DOHH2 (cell line): Measurements from ENCODE around the gene MOV10.

Experiments
- H3F3A ChIP-seq: fragments of 200-600 bp; sonication (generic), shearing (Covaris generic); 2 replicates; pipeline ENCODE4 v1.6.0; 2016; ENCODE audit warnings: antibody characterized with exemption, mild to moderate bottlenecking; ENCODE audit not compliant: control insufficient read depth, insufficient read depth
- H3K27ac ChIP-seq: fragments of 200-600 bp; sonication (generic); 2 replicates; pipeline ENCODE4 v1.5.1; 2014; ENCODE audit warnings: low read depth, mild to moderate bottlenecking, low read length, moderate library complexity
- H3K27me3 ChIP-seq: fragments of 200-600 bp; sonication (generic); 2 replicates; pipeline ENCODE4 v1.6.1; 2014; ENCODE audit warnings: mild to moderate bottlenecking, low read length, mixed read lengths; ENCODE audit not compliant: control insufficient read depth
- H3K36me3 ChIP-seq: fragments of 200-600 bp; sonication (generic); 2 replicates; pipeline ENCODE4 v1.6.1; 2014; ENCODE audit warnings: mild to moderate bottlenecking, low read length, moderate library complexity, mixed read lengths; ENCODE audit not compliant: control insufficient read depth
- H3K4me1 ChIP-seq: fragments of 200-600 bp; sonication (generic); 2 replicates; pipeline ENCODE4 v1.6.1; 2014; ENCODE audit warnings: mild to moderate bottlenecking, low read length, mixed read lengths; ENCODE audit not compliant: control insufficient read depth
- H3K4me2 ChIP-seq: fragments of 200-600 bp; sonication (generic); 2 replicates; pipeline ENCODE4 v1.6.0; 2014; ENCODE audit warnings: mild to moderate bottlenecking, low read length, moderate library complexity
- H3K4me3 ChIP-seq: fragments of 200-600 bp; sonication (generic); 2 replicates; pipeline ENCODE4 v1.5.1; 2014; ENCODE audit warnings: mild to moderate bottlenecking, low read length, mixed read lengths
- H3K79me2 ChIP-seq: fragments of 200-600 bp; sonication (generic); 2 replicates; pipeline ENCODE4 v1.6.1; 2014; ENCODE audit warnings: mild to moderate bottlenecking, low read length, mixed read lengths; ENCODE audit not compliant: control insufficient read depth
- H3K9me2 ChIP-seq: fragments of 200-600 bp; sonication (generic); replicated peaks from 2 replicates; pipeline ENCODE4 v1.6.1; 2014; ENCODE audit warnings: mild to moderate bottlenecking, low read length, mixed read lengths; ENCODE audit not compliant: control insufficient read depth
- H3K9me3 ChIP-seq: fragments of 200-600 bp; sonication (generic); 2 replicates; pipeline ENCODE4 v1.6.1; 2014; ENCODE audit warnings: antibody characterized with exemption, low read length, mixed read lengths; ENCODE audit not compliant: control insufficient read depth, insufficient read depth
- H4K20me1 ChIP-seq: fragments of 200-600 bp; sonication (generic); 2 replicates; pipeline ENCODE4 v1.6.0; 2014; ENCODE audit warnings: low read depth, mild to moderate bottlenecking, antibody characterized with exemption, low read length, moderate library complexity; ENCODE audit not compliant: control insufficient read depth, insufficient read depth
- CTCF ChIP-seq: fragments of 200-600 bp; sonication (generic); IDR thresholded peaks from one replicate; pipeline ENCODE4 v1.5.1; 2014; ENCODE audit warnings: antibody characterized with exemption, mild to moderate bottlenecking, low read depth, low read length; ENCODE audit not compliant: poor library complexity, severe bottlenecking
- EZH2phosphoT487 ChIP-seq: fragments of 200-600 bp; sonication (generic); IDR thresholded peaks from 2 replicates; pipeline ENCODE4 v1.6.1; 2017; ENCODE audit warnings: borderline replicate concordance, mild to moderate bottlenecking, antibody characterized with exemption, low read length, moderate library complexity, mixed read lengths

Gene MOV10

GRCh38 chr1:112707221-112708001 is 33.0 kb downstream of the MOV10 start:
- Histone ChIP-seq H3K4me1 (peaks cover 43% of the 10 kb centered on the region), H3K79me2 (no peaks in the 10 kb centered on the region), H3K27me3 (peaks cover 7% of the 10 kb centered on the region), H3K9me2 (no peaks in the 10 kb centered on the region), H3K4me3 (peak overlapping the region; percentile 72), H3K9me3 (no peaks in the 10 kb centered on the region), H3K4me2 (peak overlapping the region; percentile 75), H3K27ac (no peak overlapping the region), H3K36me3 (no peaks in the 10 kb centered on the region), H3F3A (0 out of 2 replicates have a peak, but pooled peaks cover 4% of the 10 kb centered on the region), H4K20me1 (no peaks in the 10 kb centered on the region)
- TF ChIP-seq CTCF (peak; percentile 80), EZH2phosphoT487 (no peak)

GRCh38 chr1:112708002-112708448 is 33.6 kb downstream of the MOV10 start:
- Histone ChIP-seq H3K36me3 (no peaks in the 10 kb centered on the region), H3K9me2 (no peaks in the 10 kb centered on the region), H3F3A (0 out of 2 replicates have a peak, but pooled peaks cover 4% of the 10 kb centered on the region), H3K27ac (no peak overlapping the region), H4K20me1 (no peaks in the 10 kb centered on the region), H3K4me2 (peak overlapping the region; percentile 75), H3K4me1 (peaks cover 43% of the 10 kb centered on the region), H3K27me3 (peaks cover 7% of the 10 kb centered on the region), H3K4me3 (no peak overlapping the region), H3K79me2 (no peaks in the 10 kb centered on the region), H3K9me3 (no peaks in the 10 kb centered on the region)
- no peak for TF ChIP-seq CTCF
- no peak for TF ChIP-seq EZH2phosphoT487

GRCh38 chr1:112708489-112708888 is 34.0 kb downstream of the MOV10 start:
- Histone ChIP-seq H3K4me1 (peaks cover 45% of the 10 kb centered on the region), H3K79me2 (no peaks in the 10 kb centered on the region), H3K4me3 (no peak overlapping the region), H3K36me3 (no peaks in the 10 kb centered on the region), H3K9me3 (no peaks in the 10 kb centered on the region), H3K9me2 (no peaks in the 10 kb centered on the region), H3K27ac (no peak overlapping the region), H3K27me3 (peaks cover 7% of the 10 kb centered on the region), H4K20me1 (0 out of 2 replicates have a peak, but pooled peaks cover under 1% of the 10 kb centered on the region), H3K4me2 (no peak overlapping the region), H3F3A (0 out of 2 replicates have a peak, but pooled peaks cover 6% of the 10 kb centered on the region)
- TF ChIP-seq EZH2phosphoT487 = no peak
- TF ChIP-seq CTCF = no peak
